ACHN (cell line): ENCODE results near the gene SPATA3.

Source experiments
- DNase-seq: peaks from one replicate; pipeline ENCODE4 v3.0.0-alpha.2; 2015
- in situ Hi-C: cut with HindIII; loops from 2 replicates; pipeline ENCODE4 v1.10.0; 2017; ENCODE audit warnings: low sequenced_read_pairs, low pct_ligation_motif_present, low pct_unique_long_range_greater_than_20kb

SPATA3 gene

DNA sequence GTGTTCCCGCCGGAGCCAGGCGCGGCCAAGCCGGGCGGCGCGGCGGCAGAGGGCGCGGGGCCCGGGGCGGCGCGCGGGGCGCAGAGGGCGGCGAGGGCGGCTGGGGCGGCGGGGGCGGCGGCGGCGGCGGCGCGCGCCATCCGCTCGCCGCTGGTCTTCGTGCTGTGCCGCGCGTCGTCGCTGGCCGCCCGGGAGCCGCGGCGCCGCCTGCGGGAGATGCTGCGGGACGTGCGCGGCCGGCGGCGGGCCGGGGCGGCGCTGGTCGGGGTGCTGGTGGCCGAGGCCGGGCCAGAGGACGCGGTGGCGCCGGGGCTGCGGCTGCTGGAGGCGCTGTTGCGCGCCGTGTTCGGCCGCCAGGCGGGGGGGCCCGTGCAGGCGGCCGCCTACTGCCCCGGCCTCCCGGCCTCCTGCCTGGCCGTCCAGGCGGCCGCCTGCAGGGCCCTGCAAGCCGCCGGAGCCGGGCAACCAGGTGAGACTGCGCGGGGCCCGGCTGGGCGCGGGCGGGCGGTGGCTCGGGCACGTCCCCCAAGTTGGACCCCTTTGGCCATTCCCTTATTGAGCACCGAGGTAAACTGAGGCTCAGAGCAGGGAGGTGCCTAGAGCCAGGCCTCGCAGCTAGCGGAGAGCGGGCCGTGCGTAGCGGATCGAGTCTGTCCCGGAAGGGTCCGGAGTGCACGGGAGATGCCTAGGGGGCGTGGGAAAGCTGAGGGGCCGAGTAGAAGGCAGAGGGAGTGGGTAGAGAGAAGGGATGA, 42.0 kb downstream of the SPATA3 start:
- DNase-seq: peak; percentile 10
- in situ Hi-C loops: no loop called here

DNA sequence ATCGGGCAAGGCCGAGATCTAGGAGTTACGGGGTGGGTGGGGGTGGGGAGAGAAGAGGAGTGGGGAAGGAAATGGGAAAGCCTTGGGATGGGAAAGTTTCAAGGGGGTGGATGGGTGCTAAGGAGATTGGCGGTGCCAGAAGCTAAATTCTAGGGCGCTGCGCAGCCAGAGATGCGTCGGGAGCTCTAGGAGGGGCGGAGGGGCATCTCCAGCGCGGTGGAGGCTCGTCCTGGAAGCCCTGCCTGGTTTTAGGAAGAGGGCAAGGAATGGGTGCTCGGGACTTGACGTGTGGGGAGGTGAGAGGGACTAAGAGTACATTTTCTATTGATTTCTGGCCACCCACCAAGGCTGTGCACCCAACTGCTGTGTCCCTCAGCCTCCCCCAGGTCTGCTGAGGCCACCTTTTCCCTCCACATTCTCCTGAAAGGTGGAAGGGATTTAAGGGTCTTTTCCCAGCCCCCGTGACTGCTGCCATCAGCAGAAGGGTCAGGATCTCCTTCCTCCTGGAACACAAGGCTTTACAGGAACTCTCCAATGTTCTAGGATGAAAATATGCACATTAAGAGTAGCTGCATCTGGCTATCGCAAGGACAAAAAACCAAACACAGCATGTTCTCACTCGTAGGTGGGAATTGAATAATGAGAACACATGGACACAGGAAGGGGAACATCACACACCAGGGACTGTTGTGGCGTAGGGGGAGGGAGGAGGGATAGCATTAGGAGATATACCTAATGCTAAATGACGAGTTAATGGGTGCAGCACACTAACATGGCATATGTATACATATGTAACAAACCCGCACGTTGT, 42.8 kb downstream of the SPATA3 start:
- no peak for DNase-seq
- in situ Hi-C loops: no loop called here

DNA sequence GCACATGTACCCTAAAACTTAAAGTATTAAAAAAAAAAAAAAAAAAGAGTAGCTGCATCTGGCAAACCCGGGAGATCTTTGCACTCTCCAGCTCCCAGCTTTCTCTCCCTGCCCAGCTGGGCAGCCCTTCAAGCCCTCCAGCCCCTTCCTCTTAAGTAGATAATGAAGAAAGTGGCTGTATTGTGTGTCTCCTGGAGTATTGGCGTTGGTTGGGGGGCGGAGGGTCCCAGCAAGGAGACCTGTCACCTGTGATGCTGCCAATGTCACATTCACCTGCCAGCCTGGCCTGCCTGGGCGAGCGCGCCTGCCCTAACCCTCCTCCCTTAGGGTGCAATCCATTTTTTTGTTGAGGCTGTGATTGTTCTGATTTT, 43.4 kb downstream of the SPATA3 start:
- no peak for DNase-seq
- in situ Hi-C loops: no loop called here

DNA sequence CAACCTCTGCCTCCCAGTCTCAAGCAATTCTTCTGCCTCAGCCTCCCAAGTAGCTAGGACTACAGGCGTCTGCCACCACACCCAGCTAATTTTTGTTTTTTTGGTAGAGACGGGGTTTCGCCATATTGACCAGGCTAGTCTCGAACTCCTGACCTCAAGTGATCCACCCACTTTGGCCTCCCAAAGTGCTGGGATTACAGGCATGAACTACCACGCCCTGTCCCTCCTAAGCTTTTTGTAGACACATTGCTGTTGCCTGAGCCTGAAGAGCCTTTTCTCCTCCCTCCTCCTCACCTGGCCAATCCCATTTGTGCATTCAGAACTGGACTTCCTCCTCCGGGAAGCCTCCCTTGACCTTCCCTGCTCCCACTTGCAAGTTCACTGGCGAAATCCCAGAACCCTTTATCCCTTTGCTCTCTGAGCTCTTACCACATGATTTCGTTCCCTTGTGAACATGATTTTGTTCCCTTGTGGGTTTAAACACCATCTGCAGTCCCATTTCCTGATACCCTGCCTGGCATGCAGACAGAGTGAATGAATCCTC, 44.0 kb downstream of the SPATA3 start:
- in situ Hi-C loops: no loop called here
- DNase-seq: no peak

DNA sequence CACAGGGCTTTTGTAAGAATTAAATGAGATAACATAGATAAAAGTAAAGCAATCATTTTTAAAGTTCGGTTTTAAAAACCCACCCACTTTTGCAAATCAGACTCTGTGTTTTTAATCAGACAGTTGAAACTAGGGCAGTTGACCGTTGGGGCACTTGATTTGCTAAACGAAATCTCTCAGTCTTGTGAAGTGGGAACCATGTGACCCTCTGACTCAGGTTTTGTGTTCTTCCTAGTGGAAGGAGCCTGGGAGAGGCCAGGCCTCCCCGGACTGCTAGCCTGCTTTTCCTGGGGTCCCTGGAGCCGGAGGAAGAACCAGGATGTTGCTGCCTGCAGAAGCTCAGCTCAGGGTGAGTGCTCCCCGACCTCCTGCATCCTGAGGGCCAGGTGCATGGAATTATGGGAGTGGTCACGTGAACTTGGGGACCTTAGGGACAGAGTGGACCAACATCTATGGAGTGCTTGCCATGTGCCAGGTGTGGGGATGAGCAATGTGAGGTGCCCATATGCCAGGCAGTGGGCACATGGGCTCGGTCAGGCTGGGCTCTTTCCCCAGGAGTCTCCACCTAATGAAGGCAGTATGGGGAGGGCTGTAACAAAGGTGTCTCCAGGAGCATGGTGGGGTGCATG, 45.3 kb downstream of the SPATA3 start:
- DNase-seq: no peak

DNA sequence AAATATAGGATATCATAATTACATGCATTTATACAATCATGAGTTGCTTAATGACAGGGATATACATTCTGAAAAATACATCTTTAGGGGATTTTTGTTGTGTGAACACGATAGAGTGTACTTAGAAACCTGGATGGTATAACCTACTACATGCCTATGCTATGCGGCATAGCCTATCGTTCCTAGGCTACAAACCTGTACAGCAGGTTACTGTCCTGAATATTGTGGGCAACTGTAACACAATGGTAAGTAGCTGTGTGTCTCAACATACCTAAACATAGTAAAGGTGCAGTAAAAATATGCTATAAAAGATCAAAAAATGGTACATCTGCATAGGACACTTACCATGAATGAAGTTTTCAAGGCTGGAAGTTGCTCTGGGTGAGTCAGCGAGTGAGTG, 47.9 kb downstream of the SPATA3 start:
- in situ Hi-C loops: no loop called here
- DNase-seq: no peak

More for the DNA sequence above, 45.3 kb downstream of the SPATA3 start:
- in situ Hi-C loops: no loop called here

DNA sequence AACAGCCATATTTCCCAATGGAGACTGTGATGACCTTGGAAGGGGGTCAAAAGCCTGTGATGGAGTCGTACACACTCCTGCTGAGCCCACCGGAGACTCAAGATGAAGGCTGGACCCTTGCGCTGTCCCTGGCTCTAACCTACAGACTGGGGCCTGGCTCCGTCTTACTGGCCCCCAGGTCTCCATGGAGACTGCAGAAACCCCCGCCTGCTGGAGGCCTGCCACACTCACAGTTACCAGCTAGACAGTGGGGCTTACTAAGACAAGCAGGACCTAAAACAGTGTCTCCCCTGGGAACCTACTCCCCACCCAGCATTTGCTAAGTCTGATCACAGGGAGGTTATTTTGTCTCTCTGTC, 51.0 kb downstream of the SPATA3 start:
- DNase-seq: no peak
- in situ Hi-C loops: no loop called here

DNA sequence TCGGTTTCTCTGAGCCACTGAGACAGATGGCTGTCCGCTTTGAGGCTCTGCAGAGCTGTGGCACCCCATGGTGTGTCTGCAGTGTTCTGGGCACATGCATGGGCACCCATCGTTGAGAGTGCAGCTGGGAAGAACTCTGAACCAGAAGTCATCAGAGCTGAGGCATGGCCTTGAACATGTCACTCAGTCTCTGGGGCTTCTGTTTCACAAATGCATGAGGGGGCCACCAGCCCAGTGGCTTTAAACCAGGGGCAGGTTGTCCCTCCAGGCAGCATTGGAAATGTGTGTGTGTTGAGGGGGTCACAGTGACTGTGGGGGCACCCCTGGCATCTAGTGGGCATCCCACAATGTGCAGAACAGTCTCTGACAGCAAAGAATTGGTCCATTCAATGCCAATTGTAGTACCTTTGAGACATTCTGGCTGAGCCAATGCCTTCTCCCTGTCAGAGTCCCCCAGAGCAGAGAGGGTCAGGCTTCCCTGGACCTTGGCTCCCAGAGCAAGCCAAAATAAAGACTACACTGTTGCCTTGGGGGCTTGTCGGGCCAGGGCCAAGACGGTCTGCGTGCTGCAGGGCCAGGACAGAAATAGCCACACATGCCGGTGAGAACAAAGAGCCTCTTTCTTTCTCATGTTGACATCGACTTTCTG, 51.5 kb downstream of the SPATA3 start:
- in situ Hi-C loops: no loop called here
- no peak for DNase-seq

DNA sequence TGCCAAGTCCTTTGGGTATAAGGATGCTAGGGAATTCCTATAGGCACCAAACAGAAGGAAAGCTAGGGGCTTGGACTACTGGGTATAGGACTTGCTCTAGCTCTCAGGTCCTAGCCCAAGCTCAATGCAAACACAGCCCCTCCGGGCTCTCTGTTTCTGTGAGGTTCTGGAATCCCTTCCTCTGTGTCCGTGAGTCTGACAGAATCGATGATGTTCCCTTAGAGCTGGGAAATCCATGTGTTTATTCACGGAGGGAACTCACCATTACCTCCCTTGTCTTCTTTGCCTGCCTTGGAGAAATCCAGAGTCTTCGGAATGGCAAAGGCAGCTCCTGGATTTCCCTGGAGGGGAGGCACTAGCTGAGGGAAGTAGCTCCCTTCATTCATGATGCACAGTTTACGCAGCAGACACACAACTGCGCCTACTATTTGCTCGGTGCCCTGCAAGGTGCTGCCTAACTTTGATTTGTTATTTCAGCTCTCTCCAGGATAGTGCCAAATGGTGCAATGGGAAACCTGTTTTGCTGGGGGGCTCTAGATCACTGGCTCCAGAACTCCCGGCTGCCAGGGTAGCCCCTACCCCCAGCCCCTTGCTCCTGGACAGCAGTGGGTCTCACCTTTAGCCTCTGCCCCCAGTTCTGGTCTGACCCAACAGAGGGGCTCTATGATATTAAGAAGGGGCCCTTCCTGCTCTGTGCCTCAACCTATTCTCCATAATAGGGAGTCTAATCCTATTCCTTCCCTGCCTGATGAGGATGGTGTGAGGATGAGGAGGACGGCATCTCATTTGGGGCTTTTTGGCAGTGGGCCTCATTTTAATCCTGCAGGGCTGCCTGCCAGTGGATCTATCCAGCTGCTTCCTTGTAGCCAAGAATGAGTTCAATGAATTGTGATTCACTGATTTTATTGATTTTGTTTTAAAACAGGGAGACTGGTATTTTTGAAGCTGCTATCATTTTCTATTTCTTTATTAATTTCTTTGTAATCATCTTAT, 52.3 kb downstream of the SPATA3 start:
- DNase-seq: no peak
- in situ Hi-C loops: no loop called here

DNA sequence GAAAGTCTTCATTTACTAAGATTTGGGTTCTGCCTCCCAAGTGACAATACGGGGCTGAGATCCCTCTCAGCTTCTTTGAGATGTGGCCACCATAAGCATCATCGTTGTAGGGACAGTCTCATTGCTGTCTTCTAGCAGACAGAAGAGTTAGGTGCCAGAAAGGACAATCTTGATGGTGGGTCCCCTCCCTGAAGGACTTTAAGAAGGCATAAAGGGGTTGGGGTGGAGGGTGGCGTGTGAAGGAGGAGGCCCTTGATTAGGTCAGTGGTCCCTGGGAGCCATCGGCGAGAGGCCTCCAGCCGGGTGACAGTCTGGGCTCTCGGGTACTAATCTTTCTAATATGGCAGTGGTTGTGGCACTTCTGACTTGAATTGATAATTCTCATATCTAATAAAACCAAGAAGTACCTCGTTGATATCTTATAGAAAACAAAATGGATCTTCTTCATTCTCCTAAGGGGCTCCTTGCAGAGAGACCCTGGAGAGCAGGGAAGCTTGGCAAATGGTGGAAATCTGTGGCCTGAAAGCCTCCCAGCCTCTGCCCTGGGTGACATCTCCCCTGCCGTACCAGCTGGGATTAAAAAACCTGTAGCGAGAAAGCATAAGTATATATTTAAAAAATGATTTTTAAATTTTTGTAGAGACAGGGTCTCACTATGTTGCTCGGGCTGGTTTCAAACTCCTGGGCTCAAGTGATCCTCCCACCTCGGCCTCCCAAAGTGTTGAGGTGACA, 53.5 kb downstream of the SPATA3 start:
- in situ Hi-C loops: no loop called here

DNA sequence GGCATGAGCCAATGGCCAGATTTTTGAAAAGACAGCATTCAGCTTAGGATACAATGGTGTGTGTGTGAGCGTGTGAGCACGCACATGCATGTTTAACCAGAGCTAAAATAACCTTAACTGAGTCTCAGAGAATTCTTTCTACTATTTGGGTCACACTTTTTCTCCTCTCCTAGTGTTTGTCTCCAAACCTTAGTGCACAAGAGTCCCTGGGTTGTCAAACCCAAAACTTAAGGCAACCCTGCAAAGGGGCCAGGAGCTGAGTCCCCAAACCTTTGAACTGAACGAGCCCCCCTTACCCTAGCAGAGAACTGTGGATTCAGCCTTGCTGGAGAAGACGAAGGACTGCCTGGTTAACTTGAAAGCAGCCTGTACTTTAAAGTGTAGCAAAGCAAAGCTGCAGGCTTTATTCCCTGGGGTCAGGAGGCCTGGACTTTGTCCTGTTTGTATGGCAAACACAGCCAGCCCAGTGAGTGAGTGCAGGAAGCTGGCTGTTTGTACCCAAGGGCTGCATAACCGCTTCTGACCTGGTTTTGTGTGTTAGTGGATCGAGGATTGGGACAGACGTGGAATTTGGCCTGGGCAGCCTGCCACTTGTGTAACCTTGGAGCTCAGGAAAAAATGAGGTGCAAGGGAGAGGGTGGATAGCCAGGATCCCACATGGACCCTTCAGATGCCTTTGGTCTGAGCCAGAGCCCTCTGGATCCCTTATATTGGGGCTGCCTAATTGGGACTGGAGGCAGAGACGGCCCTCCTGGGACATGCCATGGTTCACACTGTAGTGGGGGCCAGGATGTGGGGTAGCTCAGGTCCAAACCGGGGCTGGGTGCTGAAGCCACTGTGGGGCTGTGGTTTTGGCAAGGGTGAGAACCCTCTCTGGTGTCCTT, 54.3 kb downstream of the SPATA3 start:
- DNase-seq: no peak
- in situ Hi-C loops: no loop called here

More for the DNA sequence above, 53.5 kb downstream of the SPATA3 start:
- no peak for DNase-seq

DNA sequence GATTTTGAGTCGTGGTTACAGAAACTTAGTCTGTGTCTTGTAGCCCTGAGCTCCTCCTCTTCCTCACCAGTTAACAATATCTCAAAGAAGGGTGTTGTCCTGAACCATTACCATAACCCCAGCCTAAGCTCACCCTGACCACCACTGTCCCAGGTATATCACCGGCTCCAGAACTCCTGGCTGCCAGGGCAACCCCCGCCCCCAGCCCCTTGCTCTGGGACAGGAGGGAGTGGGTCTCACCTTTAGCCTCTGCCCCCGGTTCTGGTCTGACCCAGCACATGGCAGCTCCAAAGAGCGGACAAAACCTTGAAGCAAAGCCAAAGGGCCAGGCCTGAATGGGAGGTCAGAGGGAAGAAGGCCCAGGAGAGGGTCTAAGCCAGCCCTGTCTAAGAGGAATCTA, 55.2 kb downstream of the SPATA3 start:
- no peak for DNase-seq
- in situ Hi-C loops: no loop called here

DNA sequence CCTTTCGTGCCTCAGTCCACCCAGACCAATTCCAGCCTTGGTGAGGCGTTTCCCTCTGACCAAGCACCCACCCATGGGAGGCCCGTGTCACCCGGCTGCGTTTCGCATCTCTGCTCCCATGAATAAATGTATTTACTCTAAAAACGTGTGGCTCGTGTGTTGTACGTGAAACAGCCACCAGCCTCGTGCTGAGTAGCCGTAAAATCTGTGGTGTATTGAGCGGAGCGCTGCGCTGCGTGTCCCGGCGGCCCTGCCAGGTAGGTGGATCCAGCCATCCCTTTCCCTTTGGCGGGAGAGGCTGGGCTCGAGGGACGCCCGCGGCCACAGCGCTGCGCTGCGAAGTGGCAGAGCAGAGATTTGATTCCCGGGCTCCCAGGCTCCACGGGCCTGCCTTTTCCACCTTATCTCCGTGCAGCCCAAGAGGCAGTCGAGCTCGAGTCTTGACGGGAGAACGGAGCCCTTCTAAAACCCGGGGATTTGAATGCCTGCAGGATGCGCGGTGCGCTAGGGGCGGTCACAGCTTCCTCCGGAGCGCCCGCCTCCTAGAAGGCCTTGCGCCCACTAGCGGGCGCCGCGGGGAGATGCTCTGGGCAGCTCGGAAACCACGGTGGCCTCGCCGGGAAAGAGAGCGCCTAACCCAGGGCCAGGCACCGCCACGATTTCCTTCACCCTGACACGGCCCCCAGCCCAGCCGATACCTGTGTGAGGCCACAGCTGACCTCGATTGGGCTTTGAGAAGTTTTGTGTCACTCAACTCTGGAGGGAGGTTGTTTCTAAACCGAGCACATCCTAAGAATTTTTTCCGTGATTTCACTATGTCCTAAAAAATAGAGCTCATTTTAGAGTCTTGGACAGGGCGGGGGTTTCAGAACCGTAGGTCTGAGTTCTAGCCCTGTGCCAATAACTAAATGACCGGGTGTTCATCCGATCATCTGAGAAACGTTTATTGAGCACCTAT, 56.9 kb downstream of the SPATA3 start:
- in situ Hi-C loops: no loop called here

DNA sequence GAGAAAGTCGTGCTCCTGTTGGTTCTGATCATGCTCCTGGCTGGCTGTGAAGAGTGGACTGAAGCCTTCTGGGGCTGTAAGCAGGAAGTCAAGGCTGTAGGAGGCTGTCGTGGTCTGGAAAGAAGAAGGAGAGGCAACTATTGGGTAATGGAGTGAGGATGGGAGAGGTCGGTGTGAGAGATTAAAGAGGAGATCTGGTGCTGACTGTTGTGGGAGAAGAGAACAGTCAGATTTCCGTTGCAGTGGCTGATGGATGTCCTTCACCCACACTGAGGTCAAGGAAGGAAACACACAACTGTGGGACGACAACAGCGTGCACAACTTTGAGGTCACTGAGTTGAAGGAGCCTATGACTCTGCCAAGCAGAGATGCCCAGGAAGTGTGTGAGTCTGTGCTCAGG, 57.9 kb downstream of the SPATA3 start:
- in situ Hi-C loops: no loop called here
- no peak for DNase-seq

More for the DNA sequence above, 56.9 kb downstream of the SPATA3 start:
- peak; percentile 88 for DNase-seq
